Panc1 (cell line): ENCODE results near the gene CWF19L1. TPM values are rescaled to one million over a fixed set of nuclear protein-coding genes. Genes with fewer than 3 reads are reported as not detected.
"Not testable (repeated sequence)": the region's sequence is repeated elsewhere in the genome, so short reads cannot be mapped to it uniquely, and the experiment has no call there.

Experiments used
- ATAC-seq: fragments of 200-7000 bp; cut with Tn5 transposase; 2 replicates; pipeline ENCODE4 v1.9.1; 2020; ENCODE audit warnings: mild to moderate bottlenecking, moderate library complexity
- BruUV-seq: library from RNA; stranded (reverse); fragments of 400-500 nt; replicated peaks from 2 replicates; lab custom pipeline; 2021; lab: Mats Ljungman, UMichigan
- CTCF ChIA-PET: fragments of 300-600 bp; sonication (Branson Sonifier 250); formaldehyde crosslinking; loops from one replicate; lab custom pipeline; 2022; ENCODE audit warnings: antibody characterized with exemption; lab: Charles Lee
- POLR2A ChIA-PET: fragments of 300-600 bp; sonication (Branson Sonifier 250); formaldehyde crosslinking; loops from one replicate; lab custom pipeline; 2022; ENCODE audit warnings: antibody characterized with exemption; lab: Charles Lee
- DNase-seq: peaks from one replicate; pipeline ENCODE4 v3.0.0-alpha.2; 2010; ENCODE audit warnings: low read depth, low spot score
- H3K27ac ChIP-seq: 2 replicates; pipeline ENCODE4 v1.5.1; 2011; ENCODE audit warnings: mild to moderate bottlenecking, low read length, inconsistent platforms
- H3K27me3 ChIP-seq: fragments of 200-500 bp; sonication (Bioruptor generic); 2 replicates; pipeline ENCODE4 v1.6.0; 2014; ENCODE audit warnings: low read length, inconsistent platforms; ENCODE audit not compliant: control insufficient read depth, insufficient read depth
- H3K36me3 ChIP-seq: fragments of 200-500 bp; sonication (Bioruptor generic); 2 replicates; pipeline ENCODE4 v1.5.1; 2014; ENCODE audit warnings: inconsistent platforms, mild to moderate bottlenecking, low read length, moderate library complexity; ENCODE audit not compliant: control insufficient read depth, insufficient read depth
- H3K4me1 ChIP-seq: 2 replicates; pipeline ENCODE4 v1.5.1; 2011; ENCODE audit warnings: inconsistent platforms, mild to moderate bottlenecking, low read length, moderate library complexity; ENCODE audit not compliant: control insufficient read depth, insufficient read depth
- H3K4me3 ChIP-seq, 2 experiments: 2 replicates each; pipeline ENCODE4 v1.5.1; 2011 to 2012; ENCODE audit warnings: low read depth in 2 of 2, low read length in 2 of 2, mild to moderate bottlenecking in 2 of 2, inconsistent platforms in 1 of 2, moderate library complexity in 1 of 2
- H3K9me3 ChIP-seq: fragments of 200-500 bp; sonication (Bioruptor generic); 2 replicates; pipeline ENCODE4 v1.5.1; 2014; ENCODE audit warnings: low read depth, mild to moderate bottlenecking, inconsistent platforms, low read length, moderate library complexity; ENCODE audit not compliant: control insufficient read depth, insufficient read depth
- POLR2AphosphoS5 ChIP-seq: IDR thresholded peaks from 2 replicates; pipeline ENCODE4 v1.6.1; 2012; ENCODE audit warnings: mild to moderate bottlenecking, low read depth, low read length, moderate library complexity
- SIN3A ChIP-seq: IDR thresholded peaks from 2 replicates; pipeline ENCODE4 v1.6.1; 2012; ENCODE audit warnings: low read depth, mild to moderate bottlenecking, low read length, moderate library complexity, borderline replicate concordance; ENCODE audit not compliant: insufficient read depth
- TCF7L2 ChIP-seq: IDR thresholded peaks from 2 replicates; pipeline ENCODE4 v1.6.1; 2011; ENCODE audit warnings: mild to moderate bottlenecking, low read depth, low read length, inconsistent platforms
- in situ Hi-C: cut with HindIII; loops from 2 replicates; pipeline ENCODE4 v1.10.0; 2016; ENCODE audit warnings: low sequenced_read_pairs, low pct_unique_long_range_greater_than_20kb
- intact Hi-C: fragments of 100-400 bp; cut with micrococcal nuclease; formaldehyde crosslinking; loops from one replicate; pipeline ENCODE4 v1.10.0; 2022; ENCODE audit not compliant: unreplicated experiment
- total RNA-seq: library from RNA; stranded (reverse); gene quantifications from one replicate; pipeline ENCODE4 v1.2.1, GENCODE V29; 2021; ENCODE audit not compliant: unreplicated experiment
- TF ChIP-seq, protein P1 (sequence below): fragments of 450-650 bp; IDR thresholded peaks from 2 replicates; pipeline ENCODE4 v1.5.1; 2017; ENCODE audit warnings: mild to moderate bottlenecking
- TF ChIP-seq, protein P2 (sequence below), 2 experiments: IDR thresholded peaks; 2 replicates each; pipeline ENCODE4 v1.6.1; 2011 to 2012; ENCODE audit warnings: low read depth in 2 of 2, control low read depth in 1 of 2, low read length in 1 of 2, mild to moderate bottlenecking in 1 of 2, moderate library complexity in 1 of 2; ENCODE audit not compliant: insufficient read depth in 1 of 2

CWF19L1 gene
- total RNA-seq, 1 experiment from 2014 or later: 33.4 TPM

- H3K4me1 ChIP-seq: peaks cover 13% of the 10 kb centered on the region
- CTCF ChIA-PET: no interaction called here
- peaks cover 11% of the 10 kb centered on the region for H3K36me3 ChIP-seq
- ATAC-seq: no peak
- intact Hi-C loops (no loop called here), in situ Hi-C loops (no loop called here)
- DNase-seq: no peak
- no peaks in the 10 kb centered on the region for H3K9me3 ChIP-seq
- no TSS peak for BruUV-seq
- no peaks in the 10 kb centered on the region for H3K27me3 ChIP-seq
- H3K27ac ChIP-seq: no peak overlapping the region
- TF ChIP-seq POLR2AphosphoS5: no peak
- TF ChIP-seq, protein P1, sequence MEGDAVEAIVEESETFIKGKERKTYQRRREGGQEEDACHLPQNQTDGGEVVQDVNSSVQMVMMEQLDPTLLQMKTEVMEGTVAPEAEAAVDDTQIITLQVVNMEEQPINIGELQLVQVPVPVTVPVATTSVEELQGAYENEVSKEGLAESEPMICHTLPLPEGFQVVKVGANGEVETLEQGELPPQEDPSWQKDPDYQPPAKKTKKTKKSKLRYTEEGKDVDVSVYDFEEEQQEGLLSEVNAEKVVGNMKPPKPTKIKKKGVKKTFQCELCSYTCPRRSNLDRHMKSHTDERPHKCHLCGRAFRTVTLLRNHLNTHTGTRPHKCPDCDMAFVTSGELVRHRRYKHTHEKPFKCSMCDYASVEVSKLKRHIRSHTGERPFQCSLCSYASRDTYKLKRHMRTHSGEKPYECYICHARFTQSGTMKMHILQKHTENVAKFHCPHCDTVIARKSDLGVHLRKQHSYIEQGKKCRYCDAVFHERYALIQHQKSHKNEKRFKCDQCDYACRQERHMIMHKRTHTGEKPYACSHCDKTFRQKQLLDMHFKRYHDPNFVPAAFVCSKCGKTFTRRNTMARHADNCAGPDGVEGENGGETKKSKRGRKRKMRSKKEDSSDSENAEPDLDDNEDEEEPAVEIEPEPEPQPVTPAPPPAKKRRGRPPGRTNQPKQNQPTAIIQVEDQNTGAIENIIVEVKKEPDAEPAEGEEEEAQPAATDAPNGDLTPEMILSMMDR: no peak
- POLR2A ChIA-PET: no interaction called here
- H3K4me3 ChIP-seq: no peak overlapping the region
Observed at GRCh38 chr10:100282907-100283306, 15.5 kb upstream of the CWF19L1 start.

DNA sequence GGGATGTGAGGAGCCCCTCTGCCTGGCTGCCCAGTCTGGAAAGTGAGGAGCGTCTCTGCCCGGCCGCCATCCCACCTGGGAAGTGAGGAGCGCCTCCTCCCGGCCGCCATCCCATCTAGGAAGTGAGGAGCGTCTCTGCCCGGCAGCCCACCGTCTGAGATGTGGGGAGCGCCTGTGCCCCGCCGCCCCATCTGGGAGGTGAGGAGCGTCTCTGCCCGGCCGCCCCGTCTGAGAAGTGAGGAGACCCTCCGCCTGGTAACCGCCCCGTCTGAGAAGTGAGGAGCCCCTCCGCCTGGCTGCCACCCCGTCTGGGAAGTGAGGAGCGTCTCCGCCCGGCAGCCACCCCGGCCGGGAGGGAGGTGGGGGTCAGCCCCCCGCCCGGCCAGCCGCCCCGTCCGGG is 9.5 kb upstream of the CWF19L1 start:
- H3K27ac ChIP-seq, intact Hi-C loops, H3K27me3 ChIP-seq, CTCF ChIA-PET, ATAC-seq, H3K4me3 ChIP-seq, H3K4me1 ChIP-seq, BruUV-seq, DNase-seq, H3K9me3 ChIP-seq, POLR2A ChIA-PET, in situ Hi-C loops: not testable (repeated sequence)
- H3K36me3 ChIP-seq: peaks cover 17% of the 10 kb centered on the region

DNA sequence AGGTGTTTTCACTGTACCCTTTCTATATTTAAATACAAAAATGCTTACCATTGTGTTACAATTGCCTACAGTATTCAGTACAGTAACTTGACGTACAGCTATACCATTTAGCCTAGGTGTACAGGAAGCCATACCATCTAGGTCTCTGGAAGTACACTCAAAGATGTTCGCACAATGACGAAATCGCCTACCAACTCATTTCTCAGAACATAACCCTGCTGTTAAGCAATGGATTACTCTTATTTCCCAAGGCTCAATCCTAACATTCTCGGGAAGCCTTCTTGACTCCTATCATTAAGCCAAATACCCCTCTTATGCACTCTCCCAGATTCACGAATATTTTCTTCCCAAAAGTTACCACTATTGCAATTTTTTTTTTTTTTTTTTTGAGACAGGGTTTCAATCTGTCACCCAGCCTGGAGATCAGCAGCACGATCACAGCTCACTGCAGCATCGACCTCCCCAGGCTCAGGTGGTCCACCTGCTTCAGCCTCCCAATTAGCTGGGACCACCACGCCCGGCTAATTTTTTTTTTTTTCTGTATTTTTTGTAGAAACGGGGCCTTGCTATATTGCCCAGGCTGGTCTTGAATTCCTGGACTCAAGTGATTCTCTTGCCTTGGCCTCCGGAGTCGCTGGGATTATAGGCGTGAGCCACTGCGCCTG is 1.5 kb downstream of the CWF19L1 start:
- no peak overlapping the region for H3K27ac ChIP-seq
- peak overlapping the region; percentile 92 to 95; a peak in 2 of 4 replicates for H3K4me3 ChIP-seq
- no peak for TF ChIP-seq POLR2AphosphoS5
- TF ChIP-seq SIN3A: no peak
- TF ChIP-seq, protein P1: no peak
- TF ChIP-seq, protein P2, sequence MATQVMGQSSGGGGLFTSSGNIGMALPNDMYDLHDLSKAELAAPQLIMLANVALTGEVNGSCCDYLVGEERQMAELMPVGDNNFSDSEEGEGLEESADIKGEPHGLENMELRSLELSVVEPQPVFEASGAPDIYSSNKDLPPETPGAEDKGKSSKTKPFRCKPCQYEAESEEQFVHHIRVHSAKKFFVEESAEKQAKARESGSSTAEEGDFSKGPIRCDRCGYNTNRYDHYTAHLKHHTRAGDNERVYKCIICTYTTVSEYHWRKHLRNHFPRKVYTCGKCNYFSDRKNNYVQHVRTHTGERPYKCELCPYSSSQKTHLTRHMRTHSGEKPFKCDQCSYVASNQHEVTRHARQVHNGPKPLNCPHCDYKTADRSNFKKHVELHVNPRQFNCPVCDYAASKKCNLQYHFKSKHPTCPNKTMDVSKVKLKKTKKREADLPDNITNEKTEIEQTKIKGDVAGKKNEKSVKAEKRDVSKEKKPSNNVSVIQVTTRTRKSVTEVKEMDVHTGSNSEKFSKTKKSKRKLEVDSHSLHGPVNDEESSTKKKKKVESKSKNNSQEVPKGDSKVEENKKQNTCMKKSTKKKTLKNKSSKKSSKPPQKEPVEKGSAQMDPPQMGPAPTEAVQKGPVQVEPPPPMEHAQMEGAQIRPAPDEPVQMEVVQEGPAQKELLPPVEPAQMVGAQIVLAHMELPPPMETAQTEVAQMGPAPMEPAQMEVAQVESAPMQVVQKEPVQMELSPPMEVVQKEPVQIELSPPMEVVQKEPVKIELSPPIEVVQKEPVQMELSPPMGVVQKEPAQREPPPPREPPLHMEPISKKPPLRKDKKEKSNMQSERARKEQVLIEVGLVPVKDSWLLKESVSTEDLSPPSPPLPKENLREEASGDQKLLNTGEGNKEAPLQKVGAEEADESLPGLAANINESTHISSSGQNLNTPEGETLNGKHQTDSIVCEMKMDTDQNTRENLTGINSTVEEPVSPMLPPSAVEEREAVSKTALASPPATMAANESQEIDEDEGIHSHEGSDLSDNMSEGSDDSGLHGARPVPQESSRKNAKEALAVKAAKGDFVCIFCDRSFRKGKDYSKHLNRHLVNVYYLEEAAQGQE (IDR thresholded peaks at IDR 0.05; ENCODE audit: insufficient read depth in 1 of 2, low read depth in 2 of 2, low read length in 1 of 2): no peak
- TF ChIP-seq TCF7L2: no peak
- DNase-seq (no peak), ATAC-seq (no peak)
- CTCF ChIA-PET: no interaction called here
- in situ Hi-C loops: no loop called here
- H3K9me3 ChIP-seq: no peaks in the 10 kb centered on the region
- H3K36me3 ChIP-seq: peaks cover 4% of the 10 kb centered on the region; the same call in 1 of the 2 replicates
- no peaks in the 10 kb centered on the region for H3K27me3 ChIP-seq
- intact Hi-C loops: no loop called here
- POLR2A ChIA-PET: no interaction called here
- no peaks in the 10 kb centered on the region; the same call in 1 of the 2 replicates for H3K4me1 ChIP-seq
- BruUV-seq: no TSS peak
